Measurements from ENCODE around the gene DUSP10. TPM values are rescaled to one million over a fixed set of nuclear protein-coding genes. Genes with fewer than 3 reads are reported as not detected.

DUSP10 gene
- total RNA-seq, 1 experiment from 2014 or later, result 15.9 TPM

DNA sequence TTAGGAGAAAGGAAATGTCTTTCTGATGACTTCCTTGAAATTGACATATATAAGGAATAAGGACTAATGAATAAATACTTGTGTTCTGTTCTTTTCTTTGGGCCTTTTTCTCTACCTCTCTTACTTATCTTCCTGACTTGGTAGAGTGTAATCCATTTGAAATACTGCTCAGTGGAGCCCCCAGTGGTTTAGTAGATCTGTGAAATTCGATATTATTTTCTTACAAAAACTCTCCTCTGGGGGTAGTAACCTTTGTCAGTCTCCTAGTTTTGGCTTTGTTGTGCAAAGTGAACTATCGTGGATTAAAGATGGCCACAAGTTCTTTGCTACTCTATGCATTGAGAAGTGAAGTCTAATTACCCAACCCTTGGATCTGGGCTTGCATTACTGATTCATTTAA is 48.8 kb downstream of the DUSP10 start:
- Mint-ChIP-seq H3K9me3 (ENCODE audit: unreplicated experiment) (no peaks in the 10 kb centered on the region), H3K27ac (ENCODE audit: low read depth, unreplicated experiment) (no peak overlapping the region), H3K36me3 (ENCODE audit: insufficient read depth, unreplicated experiment) (peaks cover 5% of the 10 kb centered on the region), H3K4me3 (ENCODE audit: unreplicated experiment) (no peak overlapping the region), H3K27me3 (ENCODE audit: insufficient read depth, unreplicated experiment) (no peaks in the 10 kb centered on the region), H3K4me1 (ENCODE audit: insufficient read depth, unreplicated experiment) (peaks cover 7% of the 10 kb centered on the region)
- no peak for DNase-seq (ENCODE audit: unreplicated experiment)
- CTCF ChIA-PET, result interaction anchor here (1.0 to 1.5 kb wide), 2 partner anchors 13 to 49 kb away, joined by 3 read pairs; partner anchors contain the start of gene DUSP10
- intact Hi-C loops (cut with micrococcal nuclease), result no loop called here
- TF ChIP-seq, protein P1, sequence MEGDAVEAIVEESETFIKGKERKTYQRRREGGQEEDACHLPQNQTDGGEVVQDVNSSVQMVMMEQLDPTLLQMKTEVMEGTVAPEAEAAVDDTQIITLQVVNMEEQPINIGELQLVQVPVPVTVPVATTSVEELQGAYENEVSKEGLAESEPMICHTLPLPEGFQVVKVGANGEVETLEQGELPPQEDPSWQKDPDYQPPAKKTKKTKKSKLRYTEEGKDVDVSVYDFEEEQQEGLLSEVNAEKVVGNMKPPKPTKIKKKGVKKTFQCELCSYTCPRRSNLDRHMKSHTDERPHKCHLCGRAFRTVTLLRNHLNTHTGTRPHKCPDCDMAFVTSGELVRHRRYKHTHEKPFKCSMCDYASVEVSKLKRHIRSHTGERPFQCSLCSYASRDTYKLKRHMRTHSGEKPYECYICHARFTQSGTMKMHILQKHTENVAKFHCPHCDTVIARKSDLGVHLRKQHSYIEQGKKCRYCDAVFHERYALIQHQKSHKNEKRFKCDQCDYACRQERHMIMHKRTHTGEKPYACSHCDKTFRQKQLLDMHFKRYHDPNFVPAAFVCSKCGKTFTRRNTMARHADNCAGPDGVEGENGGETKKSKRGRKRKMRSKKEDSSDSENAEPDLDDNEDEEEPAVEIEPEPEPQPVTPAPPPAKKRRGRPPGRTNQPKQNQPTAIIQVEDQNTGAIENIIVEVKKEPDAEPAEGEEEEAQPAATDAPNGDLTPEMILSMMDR (IDR thresholded peaks at IDR 0.05; ENCODE audit: unreplicated experiment), result peak; percentile 9
- BruUV-seq (replicated peaks), result no TSS peak
- POLR2A ChIA-PET, result interaction anchor here (1.6 kb wide), 1 partner anchor 10 kb away, joined by 7 read pairs; no protein-coding TSS in a partner anchor

DNA sequence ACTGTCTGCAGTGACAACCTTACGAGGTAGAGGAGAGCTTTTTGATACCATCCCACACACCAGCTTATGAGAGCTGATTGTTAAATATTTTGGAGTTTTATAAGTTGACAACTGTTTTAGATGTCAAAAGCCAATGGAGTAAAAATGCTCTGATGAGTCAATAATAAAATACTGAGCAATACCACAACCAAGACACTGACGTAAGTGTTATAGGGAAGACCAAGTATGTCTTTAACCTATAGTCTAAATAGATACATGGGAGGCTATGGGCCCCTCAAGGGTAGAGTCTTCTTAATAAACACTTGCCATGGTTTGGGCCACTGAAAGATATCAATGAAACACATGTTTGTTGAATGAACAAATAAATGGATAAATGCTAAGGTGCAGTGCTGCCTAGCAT is 49.2 kb downstream of the DUSP10 start:
- H3K27ac Mint-ChIP-seq (ENCODE audit: low read depth, unreplicated experiment), result no peak overlapping the region
- DNase-seq (ENCODE audit: unreplicated experiment), result no peak
- no TSS peak for BruUV-seq (replicated peaks)
- CTCF ChIA-PET, result interaction anchor here (0.6 to 1.0 kb wide), 4 partner anchors 13 to 504 kb away, joined by 3 read pairs; partner anchors contain the start of gene DUSP10
- no peaks in the 10 kb centered on the region for H3K9me3 Mint-ChIP-seq (ENCODE audit: unreplicated experiment)
- intact Hi-C loops (cut with micrococcal nuclease), result no loop called here
- TF ChIP-seq, protein P1 (IDR thresholded peaks at IDR 0.05; ENCODE audit: unreplicated experiment), result no peak
- POLR2A ChIA-PET, result interaction anchor here (0.7 kb wide), 1 partner anchor 16 kb away, joined by 3 read pairs; no protein-coding TSS in a partner anchor
- peaks cover 3% of the 10 kb centered on the region for H3K36me3 Mint-ChIP-seq (ENCODE audit: insufficient read depth, unreplicated experiment)
- H3K27me3 Mint-ChIP-seq (ENCODE audit: insufficient read depth, unreplicated experiment), result no peaks in the 10 kb centered on the region
- no peak overlapping the region for H3K4me3 Mint-ChIP-seq (ENCODE audit: unreplicated experiment)
- peaks cover 7% of the 10 kb centered on the region for H3K4me1 Mint-ChIP-seq (ENCODE audit: insufficient read depth, unreplicated experiment)

DNA sequence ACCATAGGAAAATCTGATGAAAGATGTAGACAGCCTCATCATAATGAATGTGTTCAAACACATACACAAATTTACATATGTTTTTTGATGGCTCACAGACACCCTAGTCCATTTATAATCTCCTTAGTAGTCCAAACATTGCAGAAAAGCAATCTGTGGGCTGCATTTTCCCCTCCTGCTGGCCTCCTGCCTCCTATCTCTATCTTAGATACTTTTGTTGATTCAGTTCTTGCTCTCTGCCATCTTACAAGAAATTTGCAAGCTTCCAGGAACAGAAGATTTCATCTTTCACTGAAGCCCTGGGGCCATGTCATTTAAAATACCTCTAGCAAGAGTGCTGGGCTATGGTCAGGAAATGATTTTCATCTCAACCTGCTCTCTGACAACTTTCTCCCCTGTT is 50.6 kb downstream of the DUSP10 start:
- intact Hi-C loops (cut with micrococcal nuclease), result no loop called here
- no peaks in the 10 kb centered on the region for H3K27me3 Mint-ChIP-seq (ENCODE audit: insufficient read depth, unreplicated experiment)
- CTCF ChIA-PET, result interaction anchor here (0.9 to 1.8 kb wide), 6 partner anchors 9 to 764 kb away, joined by 3 to 6 read pairs (median 4); no protein-coding TSS in a partner anchor
- no TSS peak for BruUV-seq (replicated peaks)
- no peak overlapping the region for H3K4me3 Mint-ChIP-seq (ENCODE audit: unreplicated experiment)
- no peaks in the 10 kb centered on the region for H3K36me3 Mint-ChIP-seq (ENCODE audit: insufficient read depth, unreplicated experiment)
- H3K4me1 Mint-ChIP-seq (ENCODE audit: insufficient read depth, unreplicated experiment), result peaks cover 7% of the 10 kb centered on the region
- H3K9me3 Mint-ChIP-seq (ENCODE audit: unreplicated experiment), result no peaks in the 10 kb centered on the region
- no peak for DNase-seq (ENCODE audit: unreplicated experiment)
- POLR2A ChIA-PET, result interaction anchor here (1.2 to 1.9 kb wide), 4 partner anchors 10 to 51 kb away, joined by 3 to 11 read pairs (median 6); partner anchors contain the start of gene DUSP10
- no peak overlapping the region for H3K27ac Mint-ChIP-seq (ENCODE audit: low read depth, unreplicated experiment)
- TF ChIP-seq, protein P1 (IDR thresholded peaks at IDR 0.05; ENCODE audit: unreplicated experiment), result no peak

DNA sequence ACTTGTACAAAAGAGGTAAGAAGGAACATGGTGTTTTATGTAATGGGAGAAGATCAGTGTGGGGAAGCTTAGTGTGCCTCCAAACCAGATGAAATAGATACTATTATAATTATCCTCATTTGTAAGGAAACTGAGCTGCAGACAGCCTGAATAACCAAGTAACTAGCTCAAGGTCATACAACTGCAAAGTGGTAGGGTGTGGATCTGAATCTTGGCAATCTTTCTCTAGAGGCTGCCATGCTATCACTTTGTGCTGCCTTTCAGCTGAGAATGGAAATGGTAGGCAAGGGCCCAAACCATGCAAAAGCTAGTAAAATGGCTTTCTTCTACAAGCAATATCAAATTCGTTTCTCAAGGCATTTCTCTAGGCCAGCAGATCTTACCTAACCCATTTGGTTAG is 51.0 kb downstream of the DUSP10 start:
- BruUV-seq (replicated peaks), result no TSS peak
- H3K4me3 Mint-ChIP-seq (ENCODE audit: unreplicated experiment), result no peak overlapping the region
- H3K27ac Mint-ChIP-seq (ENCODE audit: low read depth, unreplicated experiment), result no peak overlapping the region
- CTCF ChIA-PET, result interaction anchor here (0.9 to 1.8 kb wide), 7 partner anchors 10 to 764 kb away, joined by 3 to 14 read pairs (median 5); no protein-coding TSS in a partner anchor
- peaks cover 4% of the 10 kb centered on the region for H3K4me1 Mint-ChIP-seq (ENCODE audit: insufficient read depth, unreplicated experiment)
- POLR2A ChIA-PET, result interaction anchor here (1.1 to 1.9 kb wide), 5 partner anchors 11 to 51 kb away, joined by 3 to 11 read pairs (median 4); partner anchors contain the start of gene DUSP10
- DNase-seq (ENCODE audit: unreplicated experiment), result no peak
- no peaks in the 10 kb centered on the region for H3K27me3 Mint-ChIP-seq (ENCODE audit: insufficient read depth, unreplicated experiment)
- H3K9me3 Mint-ChIP-seq (ENCODE audit: unreplicated experiment), result no peaks in the 10 kb centered on the region
- no peaks in the 10 kb centered on the region for H3K36me3 Mint-ChIP-seq (ENCODE audit: insufficient read depth, unreplicated experiment)
- TF ChIP-seq, protein P1 (IDR thresholded peaks at IDR 0.05; ENCODE audit: unreplicated experiment), result no peak
- intact Hi-C loops (cut with micrococcal nuclease), result no loop called here
